PC-9 (cell line): Measurements from ENCODE around the gene DAPK1. TPM values are rescaled to one million over a fixed set of nuclear protein-coding genes. Genes with fewer than 3 reads are reported as not detected.

Experiments used
- BruUV-seq: library from RNA; stranded (reverse); fragments of 400-500 nt; replicated peaks from 2 replicates; lab custom pipeline; 2021; lab: Mats Ljungman, UMichigan
- CTCF ChIA-PET: fragments of 300-600 bp; sonication (Branson Sonifier 250); formaldehyde crosslinking; loops from one replicate; lab custom pipeline; 2022; ENCODE audit warnings: antibody characterized with exemption; lab: Charles Lee
- POLR2A ChIA-PET: fragments of 300-600 bp; sonication (Branson Sonifier 250); formaldehyde crosslinking; loops from one replicate; lab custom pipeline; 2022; ENCODE audit warnings: antibody characterized with exemption; ENCODE audit not compliant: unreplicated experiment; lab: Charles Lee
- DNase-seq, 2 experiments: peaks; one replicate each; pipeline versions ENCODE4 v3.0.0 to v3.0.0-alpha.2; 2015 to 2022; ENCODE audit warnings: mixed read lengths in 1 of 2
- H2AFZ ChIP-seq: fragments of 200-600 bp; sonication (generic); 2 replicates; pipeline ENCODE4 v1.8.1; 2017; ENCODE audit warnings: antibody characterized with exemption
- H3F3A ChIP-seq: fragments of 200-600 bp; sonication (generic); 2 replicates; pipeline ENCODE4 v1.8.1; 2017; ENCODE audit warnings: antibody characterized with exemption, mild to moderate bottlenecking, low read depth; ENCODE audit not compliant: insufficient read depth
- H3K27ac ChIP-seq: fragments of 200-600 bp; sonication (generic); 2 replicates; pipeline ENCODE4 v1.6.1; 2016; ENCODE audit warnings: mixed run types
- H3K27me3 ChIP-seq: fragments of 200-600 bp; sonication (generic); 2 replicates; pipeline ENCODE4 v1.6.1; 2016; ENCODE audit warnings: low read depth, mixed run types; ENCODE audit not compliant: insufficient read depth
- H3K36me3 ChIP-seq: fragments of 200-600 bp; sonication (generic); 2 replicates; pipeline ENCODE4 v1.6.1; 2016; ENCODE audit warnings: low read depth, mixed run types
- H3K4me1 ChIP-seq: fragments of 200-600 bp; sonication (generic); replicated peaks from 2 replicates; pipeline ENCODE4 v1.6.1; 2016; ENCODE audit warnings: mixed run types; ENCODE audit not compliant: insufficient read depth
- H3K4me2 ChIP-seq: fragments of 200-600 bp; sonication (generic); 2 replicates; pipeline ENCODE4 v1.6.1; 2017; ENCODE audit warnings: mixed run types
- H3K4me3 ChIP-seq: fragments of 200-600 bp; sonication (generic); 2 replicates; pipeline ENCODE4 v1.6.1; 2016; ENCODE audit warnings: mixed run types
- H3K79me2 ChIP-seq: fragments of 200-600 bp; sonication (generic); 2 replicates; pipeline ENCODE4 v1.6.1; 2017; ENCODE audit warnings: low read depth, mixed run types
- H3K9me2 ChIP-seq: fragments of 200-600 bp; sonication (generic); 2 replicates; pipeline ENCODE4 v1.8.1; 2017; ENCODE audit warnings: mild to moderate bottlenecking; ENCODE audit not compliant: insufficient read depth
- H3K9me3 ChIP-seq: fragments of 200-600 bp; sonication (generic); 2 replicates; pipeline ENCODE4 v1.8.1; 2016; ENCODE audit warnings: low read depth; ENCODE audit not compliant: insufficient read depth
- H4K20me1 ChIP-seq: fragments of 200-600 bp; sonication (generic); 2 replicates; pipeline ENCODE4 v1.8.1; 2017; ENCODE audit not compliant: insufficient read depth
- CTCF ChIP-seq: fragments of 200-600 bp; sonication (generic); conservative IDR thresholded peaks from 2 replicates; pipeline ENCODE4 v1.6.1; 2017; ENCODE audit warnings: mixed run types, antibody characterized with exemption, mild to moderate bottlenecking, moderate library complexity
- EZH2 ChIP-seq: fragments of 200-600 bp; sonication (generic); IDR thresholded peaks from 2 replicates; pipeline ENCODE4 v1.8.0; 2017; ENCODE audit warnings: antibody characterized with exemption, low read depth
- intact Hi-C: fragments of 100-400 bp; cut with micrococcal nuclease; formaldehyde crosslinking; loops from one replicate; pipeline ENCODE4 v1.10.0; 2022; ENCODE audit not compliant: unreplicated experiment
- total RNA-seq: library from RNA; stranded (reverse); gene quantifications from 2 replicates; pipeline ENCODE4 v1.2.3, GENCODE V29; 2021

The DAPK1 gene
- total RNA-seq, 1 experiment from 2014 or later, result 100 TPM

GRCh38 chr9:87671478-87671877, 173.8 kb downstream of the DAPK1 start:
- Histone ChIP-seq H3K27me3 (no peaks in the 10 kb centered on the region), H2AFZ (no peak overlapping the region), H3K9me2 (no peaks in the 10 kb centered on the region), H3K36me3 (peaks cover 16% of the 10 kb centered on the region), H3K9me3 (peaks cover 9% of the 10 kb centered on the region), H3F3A (no peaks in the 10 kb centered on the region), H3K79me2 (no peaks in the 10 kb centered on the region), H3K27ac (no peak overlapping the region), H4K20me1 (no peaks in the 10 kb centered on the region), H3K4me1 (no peaks in the 10 kb centered on the region), H3K4me3 (no peak overlapping the region), H3K4me2 (no peak overlapping the region)
- BruUV-seq, result no TSS peak
- POLR2A ChIA-PET, result interaction anchor here (0.7 kb wide), 1 partner anchor 121 kb away, joined by 5 read pairs; no protein-coding TSS in a partner anchor
- CTCF ChIA-PET, result interaction anchor here (0.6 kb wide), 1 partner anchor 722 kb away, joined by 12 read pairs; no protein-coding TSS in a partner anchor
- intact Hi-C loops, result no loop called here
- no peak for DNase-seq
- TF ChIP-seq EZH2 (no peak), CTCF (no peak)

- H2AFZ ChIP-seq, result no peak overlapping the region
- no peaks in the 10 kb centered on the region for H3K9me2 ChIP-seq
- TF ChIP-seq EZH2 (no peak), CTCF (no peak)
- H3K27ac ChIP-seq, result no peak overlapping the region
- no peak for DNase-seq
- H3K4me3 ChIP-seq, result no peak overlapping the region
- peaks cover 4% of the 10 kb centered on the region; the same call in 1 of the 2 replicates for H3K9me3 ChIP-seq
- ChIA-PET CTCF (no interaction called here), POLR2A (no interaction called here)
- H4K20me1 ChIP-seq, result no peaks in the 10 kb centered on the region
- no peaks in the 10 kb centered on the region for H3K79me2 ChIP-seq
- no peak overlapping the region for H3K4me2 ChIP-seq
- no peaks in the 10 kb centered on the region for H3F3A ChIP-seq
- intact Hi-C loops, result no loop called here
- H3K4me1 ChIP-seq, result no peaks in the 10 kb centered on the region
- no peaks in the 10 kb centered on the region for H3K27me3 ChIP-seq
- no TSS peak for BruUV-seq
- peaks cover 13% of the 10 kb centered on the region; the same call in 1 of the 2 replicates for H3K36me3 ChIP-seq
Observed at GRCh38 chr9:87671925-87672324, 174.3 kb downstream of the DAPK1 start.

GRCh38 chr9:87672586-87672985, 174.9 kb downstream of the DAPK1 start:
- ChIA-PET POLR2A (no interaction called here), CTCF (no interaction called here)
- H3K27ac ChIP-seq, result no peak overlapping the region
- peaks cover 7% of the 10 kb centered on the region; the same call in 1 of the 2 replicates for H3K36me3 ChIP-seq
- no peaks in the 10 kb centered on the region for H3K9me3 ChIP-seq
- intact Hi-C loops, result no loop called here
- no peaks in the 10 kb centered on the region for H3K27me3 ChIP-seq
- H3K4me1 ChIP-seq, result no peaks in the 10 kb centered on the region
- H3F3A ChIP-seq, result no peaks in the 10 kb centered on the region
- no peaks in the 10 kb centered on the region for H4K20me1 ChIP-seq
- no TSS peak for BruUV-seq
- no peak for TF ChIP-seq EZH2
- no peak for TF ChIP-seq CTCF
- no peaks in the 10 kb centered on the region for H3K9me2 ChIP-seq
- no peak for DNase-seq
- H2AFZ ChIP-seq, result no peak overlapping the region
- no peak overlapping the region for H3K4me2 ChIP-seq
- H3K79me2 ChIP-seq, result no peaks in the 10 kb centered on the region
- no peak overlapping the region for H3K4me3 ChIP-seq
